Neural crest cell (in vitro differentiated cells): Measurements from ENCODE around the gene TXLNG. TPM values are rescaled to one million over a fixed set of nuclear protein-coding genes. Genes with fewer than 3 reads are reported as not detected.

ENCODE experiments used
- DNase-seq: peaks from one replicate; pipeline ENCODE4 v3.0.0; 2021; ENCODE audit warnings: low read depth, mixed read lengths, low spot score
- H3K27ac Mint-ChIP-seq: one replicate; pipeline ENCODE4 v1.8.0; 2021; ENCODE audit warnings: mild to moderate bottlenecking, mixed read lengths; ENCODE audit not compliant: unreplicated experiment
- H3K27me3 Mint-ChIP-seq: 2 replicates; pipeline ENCODE4 v1.8.0; 2021; ENCODE audit warnings: low read depth, mild to moderate bottlenecking, mixed read lengths
- H3K36me3 Mint-ChIP-seq: 2 replicates; pipeline ENCODE4 v1.8.0; 2021; ENCODE audit warnings: low read depth, mild to moderate bottlenecking, mixed read lengths
- H3K4me1 Mint-ChIP-seq: 2 replicates; pipeline ENCODE4 v1.8.0; 2021; ENCODE audit warnings: mixed read lengths
- H3K4me3 Mint-ChIP-seq: one replicate; pipeline ENCODE4 v1.8.0; 2021; ENCODE audit warnings: mild to moderate bottlenecking, mixed read lengths
- H3K9me3 Mint-ChIP-seq: 2 replicates; pipeline ENCODE4 v1.8.0; 2021; ENCODE audit warnings: mixed read lengths
- CTCF ChIP-seq: fragments of 200-600 bp; sonication (generic); conservative IDR thresholded peaks from 2 replicates; pipeline ENCODE4 v1.5.0; 2021; ENCODE audit warnings: antibody characterized with exemption, mild to moderate bottlenecking
- total RNA-seq: library from RNA; stranded (reverse); gene quantifications from 2 replicates; pipeline ENCODE4 v1.2.1, GENCODE V29; 2021

TXLNG gene
- total RNA-seq, 1 donor from 2014 or later = 25.6 TPM

GRCh38 chrX:16839219-16839851 lies 53.1 kb downstream of the TXLNG start:
- no peak for TF ChIP-seq CTCF
- Mint-ChIP-seq H3K36me3 (peaks cover 30% of the 10 kb centered on the region), H3K27me3 (no peaks in the 10 kb centered on the region), H3K4me3 (peak overlapping the region; percentile 20), H3K9me3 (no peaks in the 10 kb centered on the region), H3K4me1 (peaks cover 21% of the 10 kb centered on the region), H3K27ac (peak overlapping the region; percentile 75)
- no peak for DNase-seq

- Mint-ChIP-seq H3K36me3 (peaks cover 32% of the 10 kb centered on the region), H3K9me3 (no peaks in the 10 kb centered on the region), H3K4me1 (peaks cover 20% of the 10 kb centered on the region), H3K4me3 (no peak overlapping the region), H3K27ac (peak overlapping the region; percentile 37), H3K27me3 (no peaks in the 10 kb centered on the region)
- no peak for TF ChIP-seq CTCF
- DNase-seq = no peak
These were observed 53.7 kb downstream of the TXLNG start for GRCh38 chrX:16839852-16840460.

GRCh38 chrX:16842684-16843083 lies 56.4 kb downstream of the TXLNG start:
- Mint-ChIP-seq H3K27me3 (no peaks in the 10 kb centered on the region), H3K4me1 (peaks cover 16% of the 10 kb centered on the region)

GRCh38 chrX:16843208-16843909 lies 57.1 kb downstream of the TXLNG start:
- Mint-ChIP-seq H3K4me3 (no peak overlapping the region), H3K36me3 (peaks cover 31% of the 10 kb centered on the region), H3K27ac (no peak overlapping the region), H3K4me1 (peaks cover 16% of the 10 kb centered on the region), H3K27me3 (no peaks in the 10 kb centered on the region), H3K9me3 (no peaks in the 10 kb centered on the region)
- no peak for DNase-seq
- no peak for TF ChIP-seq CTCF

More at GRCh38 chrX:16842684-16843083, 56.4 kb downstream of the TXLNG start:
- Mint-ChIP-seq H3K36me3 (peaks cover 31% of the 10 kb centered on the region), H3K9me3 (no peaks in the 10 kb centered on the region), H3K4me3 (no peak overlapping the region), H3K27ac (no peak overlapping the region)
- TF ChIP-seq CTCF = no peak
- DNase-seq = no peak

- no peak for TF ChIP-seq CTCF
- Mint-ChIP-seq H3K27ac (no peak overlapping the region), H3K4me3 (no peak overlapping the region), H3K27me3 (no peaks in the 10 kb centered on the region), H3K36me3 (peaks cover 37% of the 10 kb centered on the region), H3K4me1 (peaks cover 11% of the 10 kb centered on the region), H3K9me3 (no peaks in the 10 kb centered on the region)
- DNase-seq = no peak
These were observed 59.4 kb downstream of the TXLNG start for GRCh38 chrX:16845686-16846085.
